ENCODE data around the gene SYCE1L.

DNA sequence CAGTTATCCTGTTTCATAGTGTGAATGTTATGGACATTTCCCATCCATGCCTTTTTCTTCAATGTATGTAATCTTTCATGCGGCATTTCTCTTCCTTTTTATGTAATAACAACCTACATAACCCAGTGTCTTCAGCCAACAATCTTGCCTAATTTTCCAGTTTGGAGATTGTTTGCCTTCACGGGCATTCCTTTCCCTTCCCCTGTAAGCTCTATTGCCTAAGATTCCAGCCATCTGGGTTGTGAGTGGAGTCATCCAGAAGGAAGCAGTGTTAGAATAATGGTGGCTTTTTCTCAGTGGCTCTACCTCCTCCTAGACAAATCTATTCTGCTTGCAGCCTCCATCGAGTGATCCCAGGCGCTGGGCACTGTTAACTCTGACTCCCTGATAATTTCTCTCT, 22.3 kb downstream of the SYCE1L start:
- TF ChIP-seq, protein P1, sequence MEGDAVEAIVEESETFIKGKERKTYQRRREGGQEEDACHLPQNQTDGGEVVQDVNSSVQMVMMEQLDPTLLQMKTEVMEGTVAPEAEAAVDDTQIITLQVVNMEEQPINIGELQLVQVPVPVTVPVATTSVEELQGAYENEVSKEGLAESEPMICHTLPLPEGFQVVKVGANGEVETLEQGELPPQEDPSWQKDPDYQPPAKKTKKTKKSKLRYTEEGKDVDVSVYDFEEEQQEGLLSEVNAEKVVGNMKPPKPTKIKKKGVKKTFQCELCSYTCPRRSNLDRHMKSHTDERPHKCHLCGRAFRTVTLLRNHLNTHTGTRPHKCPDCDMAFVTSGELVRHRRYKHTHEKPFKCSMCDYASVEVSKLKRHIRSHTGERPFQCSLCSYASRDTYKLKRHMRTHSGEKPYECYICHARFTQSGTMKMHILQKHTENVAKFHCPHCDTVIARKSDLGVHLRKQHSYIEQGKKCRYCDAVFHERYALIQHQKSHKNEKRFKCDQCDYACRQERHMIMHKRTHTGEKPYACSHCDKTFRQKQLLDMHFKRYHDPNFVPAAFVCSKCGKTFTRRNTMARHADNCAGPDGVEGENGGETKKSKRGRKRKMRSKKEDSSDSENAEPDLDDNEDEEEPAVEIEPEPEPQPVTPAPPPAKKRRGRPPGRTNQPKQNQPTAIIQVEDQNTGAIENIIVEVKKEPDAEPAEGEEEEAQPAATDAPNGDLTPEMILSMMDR (IDR thresholded peaks at IDR 0.05): no peak
- no peak for TF ChIP-seq POLR2A (IDR thresholded peaks at IDR 0.05)

All from prostate gland (tissue), 2 donors.